ENCODE measurements around the gene DENND1A.

DENND1A gene

GRCh38 chr9:123486431-123486830, 443.5 kb downstream of the DENND1A start:
- DNase-seq (ENCODE audit: insufficient read length, low spot score), result no peak
- TF ChIP-seq CTCF (IDR thresholded peaks at IDR 0.05; ENCODE audit: insufficient read depth, missing control alignments), result no peak
- no peak for FAIRE-seq

- peak; percentile 67 for DNase-seq (ENCODE audit: insufficient read length, low spot score)
- TF ChIP-seq CTCF (IDR thresholded peaks at IDR 0.05; ENCODE audit: insufficient read depth, missing control alignments), result no peak
- no peak for FAIRE-seq
Measured at GRCh38 chr9:123485216-123485615, 444.7 kb downstream of the DENND1A start.

GRCh38 chr9:123484130-123484529, 445.8 kb downstream of the DENND1A start:
- DNase-seq (ENCODE audit: insufficient read length, low spot score), result no peak
- no peak for FAIRE-seq
- TF ChIP-seq CTCF (IDR thresholded peaks at IDR 0.05; ENCODE audit: insufficient read depth, missing control alignments), result no peak

GRCh38 chr9:123483191-123483803, 446.6 kb downstream of the DENND1A start:
- FAIRE-seq (no peak), DNase-seq (ENCODE audit: insufficient read length, low spot score) (no peak)
- TF ChIP-seq CTCF (IDR thresholded peaks at IDR 0.05; ENCODE audit: insufficient read depth, missing control alignments), result no peak

- FAIRE-seq, result no peak
- no peak for DNase-seq (ENCODE audit: insufficient read length, low spot score)
Measured at GRCh38 chr9:123482295-123482968, 447.5 kb downstream of the DENND1A start.

GRCh38 chr9:123481209-123481865, 448.6 kb downstream of the DENND1A start:
- TF ChIP-seq CTCF (IDR thresholded peaks at IDR 0.05; ENCODE audit: insufficient read depth, missing control alignments), result no peak
- DNase-seq (ENCODE audit: insufficient read length, low spot score), result no peak
- FAIRE-seq, result no peak

More at GRCh38 chr9:123482295-123482968, 447.5 kb downstream of the DENND1A start:
- no peak for TF ChIP-seq CTCF (IDR thresholded peaks at IDR 0.05; ENCODE audit: insufficient read depth, missing control alignments)

- TF ChIP-seq CTCF (IDR thresholded peaks at IDR 0.05; ENCODE audit: insufficient read depth, missing control alignments), result no peak
- FAIRE-seq (no peak), DNase-seq (ENCODE audit: insufficient read length, low spot score) (no peak)
Measured at GRCh38 chr9:123480791-123481190, 449.1 kb downstream of the DENND1A start.

Data from D721Med (cell line).